Stimulated activated CD4-positive, alpha-beta T cell treated with anti-CD3 and anti-CD28 coated beads, Interleukin-4, amount 100 ng/mL, for 1 hour (primary cell): Measurements from ENCODE around the gene INSIG2.

ENCODE experiments used
- DNase-seq: peaks from one replicate; pipeline ENCODE4 v3.0.0-alpha.2; 2020

INSIG2 gene

GRCh38 chr2:118131771-118132170, 43.5 kb downstream of the INSIG2 start:
- DNase-seq: no peak

GRCh38 chr2:118133916-118134315, 45.6 kb downstream of the INSIG2 start:
- DNase-seq: no peak

- no peak for DNase-seq
Measured at GRCh38 chr2:118134650-118135049, 46.4 kb downstream of the INSIG2 start.

- DNase-seq: no peak
Measured at GRCh38 chr2:118145207-118145606, 56.9 kb downstream of the INSIG2 start.

GRCh38 chr2:118145806-118146205, 57.5 kb downstream of the INSIG2 start:
- no peak for DNase-seq

GRCh38 chr2:118146315-118147283, 58.3 kb downstream of the INSIG2 start:
- DNase-seq: no peak

- no peak for DNase-seq
Measured at GRCh38 chr2:118148133-118148532, 59.9 kb downstream of the INSIG2 start.

GRCh38 chr2:118148809-118149208, 60.5 kb downstream of the INSIG2 start:
- DNase-seq: no peak

GRCh38 chr2:118150294-118150693, 62.0 kb downstream of the INSIG2 start:
- no peak for DNase-seq

GRCh38 chr2:118151831-118152230, 63.6 kb downstream of the INSIG2 start:
- no peak for DNase-seq

GRCh38 chr2:118153433-118153832, 65.2 kb downstream of the INSIG2 start:
- DNase-seq: no peak

- no peak for DNase-seq
Measured at GRCh38 chr2:118154176-118154575, 65.9 kb downstream of the INSIG2 start.
